PFSK-1 (cell line): ENCODE data around the gene RPS29.

Experiments used
- POLR2AphosphoS5 ChIP-seq: IDR thresholded peaks from 2 replicates; pipeline ENCODE4 v1.6.1; 2012; ENCODE audit warnings: low read depth, mild to moderate bottlenecking, control low read depth, low read length, moderate library complexity
- REST ChIP-seq, 2 experiments: IDR thresholded peaks; 2 replicates each; pipeline versions ENCODE4 v1.6.1 to v1.8.0; 2011 to 2012; ENCODE audit warnings: low read depth in 2 of 2, low read length in 2 of 2, control low read depth in 1 of 2, inconsistent platforms in 1 of 2, mild to moderate bottlenecking in 1 of 2, moderate library complexity in 1 of 2; ENCODE audit not compliant: insufficient read depth in 1 of 2
- SIN3A ChIP-seq: IDR thresholded peaks from 2 replicates; pipeline ENCODE4 v1.6.1; 2012; ENCODE audit warnings: mild to moderate bottlenecking, low read length, moderate library complexity, borderline replicate concordance; ENCODE audit not compliant: insufficient read depth
- TAF1 ChIP-seq: IDR thresholded peaks from 2 replicates; pipeline ENCODE4 v1.6.1; 2012; ENCODE audit warnings: low read length, control low read depth, borderline replicate concordance; ENCODE audit not compliant: insufficient read depth

DNA sequence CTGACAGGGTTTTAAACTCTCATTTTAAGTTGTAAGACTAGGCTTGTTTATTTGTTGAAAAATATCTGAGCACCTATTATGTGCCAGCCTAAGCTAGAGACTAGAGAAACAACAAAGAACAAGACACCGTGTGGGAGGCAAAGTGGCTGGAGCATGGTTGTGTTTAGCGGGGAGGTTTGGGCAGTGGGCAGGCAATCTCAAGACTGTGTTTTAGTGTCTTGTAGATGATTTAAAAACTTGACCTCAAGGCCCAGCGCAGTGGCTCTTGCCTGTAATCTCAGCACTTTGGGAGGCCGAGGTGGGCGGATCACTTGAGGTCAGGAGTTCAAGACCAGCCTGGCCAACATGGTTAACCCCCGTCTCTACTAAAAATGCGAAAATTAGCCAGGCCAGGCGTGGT is 26.5 kb upstream of the RPS29 start:
- TF ChIP-seq REST (IDR thresholded peaks at IDR 0.05; ENCODE audit: insufficient read depth in 1 of 2, low read depth in 2 of 2, low read length in 2 of 2) = no peak
- TF ChIP-seq SIN3A = no peak
- TF ChIP-seq POLR2AphosphoS5 = no peak
- no peak for TF ChIP-seq TAF1
